Jurkat, Clone E6-1 (cell line): ENCODE data around the gene TMEM42. TPM values are rescaled to one million over a fixed set of nuclear protein-coding genes. Genes with fewer than 3 reads are reported as not detected.
"Not testable (repeated sequence)": the region's sequence is repeated elsewhere in the genome, so short reads cannot be mapped to it uniquely, and the experiment has no call there.

Experiments
- DNase-seq: peaks from one replicate; pipeline ENCODE4 v3.0.0-alpha.2; 2011; ENCODE audit warnings: low read depth, low spot score
- H3K4me3 ChIP-seq: 2 replicates; pipeline ENCODE4 v1.5.1; 2011; ENCODE audit warnings: mild to moderate bottlenecking, low read length, control low read depth, moderate library complexity
- polyA plus RNA-seq: library from polyadenylated mRNA; unstranded; fragments of >200 nt; gene quantifications from one replicate; pipeline ENCODE4 v1.2.1, GENCODE V29; 2012; ENCODE audit warnings: missing spikeins; ENCODE audit not compliant: insufficient read length, insufficient read depth

TMEM42 gene
- polyA plus RNA-seq, result 22.2 TPM

DNA sequence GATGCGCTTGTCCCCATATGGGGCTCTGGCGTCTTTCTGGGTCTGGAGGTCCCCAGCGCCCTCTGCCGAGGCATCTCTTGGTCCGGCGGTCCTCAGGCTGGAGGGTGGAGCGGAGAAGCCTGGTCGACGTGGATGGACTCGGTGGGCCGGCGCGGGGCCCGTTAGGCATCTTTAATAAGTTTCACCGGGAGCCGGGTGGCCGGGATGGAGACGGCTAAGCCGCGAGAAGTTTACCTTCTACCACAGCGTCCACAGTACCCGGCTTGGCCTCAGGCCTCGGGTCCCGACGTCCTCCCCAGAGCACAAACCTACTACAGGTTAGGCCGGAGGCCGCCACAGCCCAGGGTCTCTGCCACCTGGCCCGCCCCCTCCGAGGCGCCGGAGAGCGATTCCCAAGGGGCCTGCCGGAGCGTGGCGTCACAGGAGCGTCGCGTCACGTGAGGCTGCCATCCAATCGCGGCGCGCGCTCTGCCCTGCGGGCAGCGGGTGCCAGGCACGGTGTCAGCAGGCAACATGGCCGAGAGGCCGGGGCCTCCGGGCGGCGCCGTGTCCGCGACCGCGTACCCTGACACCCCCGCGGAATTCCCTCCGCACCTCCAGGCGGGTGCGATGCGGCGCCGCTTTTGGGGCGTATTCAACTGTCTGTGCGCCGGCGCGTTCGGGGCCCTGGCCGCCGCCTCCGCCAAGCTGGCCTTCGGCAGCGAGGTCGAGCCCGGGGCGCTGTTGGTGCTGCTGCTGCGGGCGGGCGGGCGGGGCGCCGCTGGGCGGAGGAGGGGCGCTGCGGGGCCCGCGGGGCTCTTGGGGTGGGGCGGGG, at the start of gene TMEM42:
Gene TMEM42, plus strand, starts transcription at position 501 of the 814 bp plus-strand sequence. Its CDS starts 13 bp downstream, at position 514.
- peak; percentile 81 for DNase-seq
- peak within 1 kb of the TSS; percentile 85 for H3K4me3 ChIP-seq

DNA sequence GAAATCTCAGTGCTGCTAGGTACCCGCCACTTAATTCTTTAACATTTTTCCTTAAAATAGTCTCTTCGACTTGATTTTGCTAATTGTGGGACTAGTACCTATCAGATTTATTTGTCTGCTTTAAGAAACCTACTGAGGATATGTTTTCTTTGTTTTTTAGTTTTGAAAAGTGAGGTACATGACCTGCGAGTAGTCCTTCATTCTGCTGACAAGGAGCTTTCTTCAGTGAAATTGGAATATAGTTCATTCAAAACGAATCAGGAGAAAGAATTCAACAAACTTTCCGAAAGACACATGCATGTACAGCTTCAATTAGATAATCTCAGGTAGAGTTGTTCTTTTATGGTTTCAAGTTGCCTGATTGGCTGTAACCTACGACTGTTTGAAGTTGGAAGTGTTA, 47.0 kb upstream of the TMEM42 start:
- DNase-seq, result no peak
- H3K4me3 ChIP-seq, result no peak overlapping the region

DNA sequence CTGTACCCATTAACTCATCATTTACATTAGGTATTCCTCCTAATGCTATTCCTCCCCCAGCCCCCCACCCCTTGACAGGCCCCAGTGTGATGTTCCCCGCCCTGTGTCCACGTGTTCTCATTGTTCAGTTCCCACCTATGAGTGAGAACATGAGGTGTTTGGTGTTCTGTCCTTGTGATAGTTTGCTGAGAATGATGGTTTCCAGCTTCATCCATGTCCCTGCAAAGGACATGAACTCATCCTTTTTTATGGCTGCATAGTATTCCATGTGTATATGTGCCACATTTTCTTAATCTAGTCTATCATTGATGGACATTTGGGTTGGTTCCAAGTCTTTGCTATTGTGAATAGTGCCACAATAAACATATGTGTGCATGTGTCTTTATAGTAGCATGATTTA, 45.4 kb upstream of the TMEM42 start:
- H3K4me3 ChIP-seq, result not testable (repeated sequence)

DNA sequence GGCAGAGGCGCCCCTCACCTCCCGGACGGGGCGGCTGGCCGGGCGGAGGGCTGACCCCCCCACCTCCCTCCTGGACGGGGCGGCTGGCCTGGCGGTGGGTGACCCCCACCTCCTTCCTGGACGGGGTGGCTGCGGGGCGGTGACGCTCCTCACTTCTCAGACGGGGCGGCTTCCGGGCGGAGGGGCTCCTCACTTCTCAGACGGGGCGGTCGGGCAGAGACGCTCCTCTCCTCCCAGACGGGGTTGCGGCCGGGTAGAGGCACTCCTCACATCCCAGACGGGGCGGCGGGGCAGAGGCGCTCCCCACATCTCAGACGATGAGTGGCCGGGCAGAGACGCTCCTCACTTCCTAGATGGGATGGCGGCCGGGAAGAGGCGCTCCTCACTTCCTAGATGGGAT, 40.5 kb upstream of the TMEM42 start:
- H3K4me3 ChIP-seq, DNase-seq: not testable (repeated sequence)

More for the DNA sequence above, 45.4 kb upstream of the TMEM42 start:
- DNase-seq, result not testable (repeated sequence)

DNA sequence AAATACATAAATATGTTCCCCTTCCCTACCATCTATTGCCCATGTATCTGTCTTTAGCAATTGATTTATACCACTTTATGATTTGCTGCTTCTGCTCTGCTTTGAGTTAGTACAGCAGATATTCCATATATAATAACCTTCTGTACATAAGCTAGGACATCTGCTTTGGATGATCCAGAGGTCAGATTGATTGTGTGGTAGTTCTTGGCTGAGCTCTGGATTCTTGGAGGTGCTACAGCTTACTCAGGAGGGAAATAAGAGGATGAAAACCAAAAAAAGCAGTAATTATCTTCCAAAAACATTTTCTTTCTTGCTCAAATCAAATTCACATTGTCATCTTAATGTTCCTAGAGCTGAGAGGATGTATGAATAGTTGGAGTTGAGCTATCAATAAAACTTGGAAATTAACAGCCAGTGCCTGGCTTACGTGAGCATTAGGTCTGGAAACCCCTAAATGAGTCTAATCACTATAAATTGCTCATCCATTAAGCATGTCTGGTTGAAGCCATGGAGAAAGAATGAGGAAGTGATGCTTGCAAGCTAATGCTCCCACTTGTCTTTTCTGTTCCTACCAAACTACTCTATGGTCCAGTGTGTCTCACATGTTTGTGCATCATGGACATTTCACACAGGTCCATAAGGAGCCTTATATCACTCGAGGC, 36.3 kb upstream of the TMEM42 start:
- H3K4me3 ChIP-seq, result no peak overlapping the region
- DNase-seq, result no peak

- H3K4me3 ChIP-seq, result no peak overlapping the region
- DNase-seq, result no peak
Measured at GRCh38 chr3:44827196-44827595, 34.5 kb upstream of the TMEM42 start.

DNA sequence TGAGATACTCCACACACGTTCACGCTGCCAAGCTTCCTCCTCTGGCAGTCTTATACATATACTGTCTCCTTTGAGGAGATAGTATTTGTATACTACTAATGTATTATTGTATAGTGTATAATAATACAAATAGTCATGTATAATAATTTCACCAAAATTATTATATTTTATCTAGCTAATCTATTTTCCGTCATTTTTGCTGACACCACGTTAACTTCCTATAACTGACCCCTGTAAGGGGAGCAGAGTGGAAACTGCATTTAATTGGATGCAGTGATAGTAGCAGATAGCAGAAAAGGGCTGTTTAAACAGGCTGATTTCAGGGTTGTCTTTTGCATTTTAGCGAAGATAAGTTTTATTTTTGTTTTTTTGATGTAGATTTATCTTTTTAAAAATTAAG, 30.5 kb upstream of the TMEM42 start:
- no peak for DNase-seq
- H3K4me3 ChIP-seq, result no peak overlapping the region

DNA sequence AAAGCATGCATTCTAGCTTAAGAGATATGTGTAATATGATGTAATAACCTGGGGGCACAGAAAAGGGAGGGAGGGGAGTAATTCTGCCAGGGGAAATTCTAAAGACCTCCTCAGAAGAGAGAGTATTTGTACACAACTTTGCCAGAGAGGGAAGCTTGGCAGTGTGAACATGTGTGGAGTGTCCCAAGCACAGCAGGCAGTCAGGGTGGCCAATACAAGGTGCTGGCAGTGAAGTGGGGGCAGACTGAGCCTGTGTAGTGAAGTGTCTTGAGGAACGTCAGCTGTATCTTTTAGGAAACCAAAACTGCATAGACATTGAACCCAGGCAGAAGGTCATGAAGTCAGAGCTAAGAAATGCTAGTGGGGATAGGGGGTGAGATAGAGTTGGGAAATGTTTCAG, 29.7 kb upstream of the TMEM42 start:
- no peak overlapping the region for H3K4me3 ChIP-seq
- no peak for DNase-seq

DNA sequence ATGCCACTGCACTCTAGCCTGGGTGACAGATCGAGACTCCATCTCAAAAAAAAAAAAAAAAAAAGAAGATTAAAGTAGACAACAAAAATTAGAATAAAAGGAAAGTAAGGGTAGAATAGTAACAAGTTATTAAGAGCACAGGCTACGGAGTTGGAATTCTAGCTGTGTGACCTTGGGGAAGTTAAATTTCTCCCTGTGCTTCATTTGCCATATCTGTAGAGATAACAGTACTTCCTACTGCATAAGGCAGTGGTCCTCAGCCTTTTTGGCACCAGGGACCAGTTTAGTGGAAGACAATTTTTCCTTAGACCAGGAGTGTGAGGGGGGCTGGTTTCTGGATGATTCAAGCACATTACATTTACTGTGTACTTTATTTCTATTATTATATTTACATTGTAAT, 28.7 kb upstream of the TMEM42 start:
- DNase-seq, result no peak
- no peak overlapping the region for H3K4me3 ChIP-seq

GRCh38 chr3:44833394-44833793, 28.3 kb upstream of the TMEM42 start:
- H3K4me3 ChIP-seq, result no peak overlapping the region
- DNase-seq, result no peak

DNA sequence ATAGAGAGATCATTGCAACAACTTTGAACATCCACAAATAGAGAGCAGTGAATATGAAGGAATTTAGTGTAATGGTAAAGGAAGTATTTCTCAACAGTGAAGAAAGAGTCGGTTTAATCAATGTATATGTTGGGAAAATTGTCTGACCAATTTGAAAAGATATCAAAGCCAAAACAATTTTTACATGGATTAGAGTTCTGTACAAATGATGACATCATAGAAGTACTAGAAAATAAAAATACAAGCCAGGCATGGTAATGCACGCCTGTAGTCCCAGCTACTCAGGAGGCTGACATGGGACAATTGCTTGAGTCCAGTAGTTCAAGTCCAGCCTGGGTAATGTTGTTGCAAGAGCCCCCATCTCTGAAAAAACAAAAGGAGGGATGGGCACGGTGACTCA, 26.0 kb upstream of the TMEM42 start:
- no peak overlapping the region for H3K4me3 ChIP-seq
- no peak for DNase-seq

DNA sequence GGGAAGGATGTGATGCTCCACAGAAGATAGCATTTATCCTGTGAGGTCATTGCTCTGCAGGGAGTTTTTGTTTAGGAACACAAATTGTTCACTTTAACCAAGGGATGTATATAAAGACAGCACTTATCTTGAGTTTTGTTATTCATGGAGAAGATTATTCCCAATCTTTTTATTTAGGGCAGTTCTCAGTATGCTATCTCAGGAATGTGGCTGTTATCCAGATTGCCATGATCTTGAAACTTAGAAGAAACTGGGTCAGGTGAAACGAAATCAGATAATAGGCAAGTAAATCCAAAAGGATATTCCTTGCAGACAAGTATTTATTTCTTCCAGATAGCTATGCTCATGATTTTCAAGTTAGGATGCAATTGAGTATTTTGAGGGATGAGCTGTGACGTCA, 19.3 kb upstream of the TMEM42 start:
- DNase-seq, result no peak

GRCh38 chr3:44845528-44846520, 15.9 kb upstream of the TMEM42 start:
- no peak for DNase-seq
- no peak overlapping the region for H3K4me3 ChIP-seq

More for the DNA sequence above, 19.3 kb upstream of the TMEM42 start:
- no peak overlapping the region for H3K4me3 ChIP-seq

- no peak overlapping the region for H3K4me3 ChIP-seq
- DNase-seq, result no peak
Measured at GRCh38 chr3:44848634-44849033, 13.1 kb upstream of the TMEM42 start.

GRCh38 chr3:44856663-44857062, 5.0 kb upstream of the TMEM42 start:
- H3K4me3 ChIP-seq, DNase-seq: not testable (repeated sequence)

- H3K4me3 ChIP-seq, result no peak overlapping the region
- no peak for DNase-seq
Measured at GRCh38 chr3:44860117-44860516, 1.6 kb upstream of the TMEM42 start.

DNA sequence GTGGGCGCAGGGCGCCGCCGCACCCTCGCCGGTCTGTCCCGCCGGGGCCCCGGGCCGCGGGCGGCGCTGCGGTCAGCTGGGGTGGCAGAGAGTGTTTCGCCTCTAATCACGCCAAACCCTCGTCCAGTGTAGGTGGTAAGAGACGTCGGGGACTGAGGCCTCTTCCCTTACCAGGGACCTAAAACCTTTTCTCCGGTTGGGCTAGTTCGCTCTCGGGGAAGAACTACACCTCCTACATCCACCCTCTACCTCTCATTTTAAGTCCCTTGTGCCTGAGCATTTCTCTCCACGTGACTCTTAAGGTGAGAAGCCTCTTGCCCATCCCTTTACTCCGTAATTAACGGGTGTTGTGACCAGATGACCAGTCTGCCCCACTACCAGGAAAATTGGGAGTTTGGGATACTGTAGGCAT, 520 bp downstream of the TMEM42 start:
- peak overlapping the region; percentile 85 for H3K4me3 ChIP-seq
- DNase-seq, result no peak

GRCh38 chr3:44865272-44866035, 3.7 kb downstream of the TMEM42 start:
- peak overlapping the region; percentile 32 for H3K4me3 ChIP-seq
- DNase-seq, result peak; percentile 78
